NCI-H226 (cell line): ENCODE data around the gene MRAS.
"Not testable (repeated sequence)": the region's sequence is repeated elsewhere in the genome, so short reads cannot be mapped to it uniquely, and the experiment has no call there.

ENCODE experiments used
- DNase-seq: peaks from one replicate; pipeline ENCODE4 v3.0.0-alpha.2; 2015

Gene MRAS

DNA sequence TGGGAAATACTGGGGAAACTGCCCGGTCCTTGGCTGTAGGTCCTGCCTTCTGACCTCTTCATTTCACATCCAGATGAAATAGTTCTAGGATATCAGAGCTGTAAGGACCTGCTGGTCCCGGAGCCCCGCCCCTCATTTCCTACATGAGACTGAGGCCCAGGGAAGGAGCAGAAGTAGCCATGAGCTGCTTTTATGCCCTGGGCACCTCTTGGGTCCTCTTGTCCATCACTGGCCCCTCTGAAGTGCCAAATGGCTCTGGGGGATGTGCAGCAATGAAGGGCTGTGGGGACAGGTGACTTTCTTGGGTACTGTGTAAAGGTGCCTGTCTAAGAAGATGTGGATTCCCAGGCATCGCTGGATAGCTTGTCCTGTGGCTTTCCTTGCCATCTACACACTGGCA is 45.8 kb downstream of the MRAS start:
- no peak for DNase-seq

DNA sequence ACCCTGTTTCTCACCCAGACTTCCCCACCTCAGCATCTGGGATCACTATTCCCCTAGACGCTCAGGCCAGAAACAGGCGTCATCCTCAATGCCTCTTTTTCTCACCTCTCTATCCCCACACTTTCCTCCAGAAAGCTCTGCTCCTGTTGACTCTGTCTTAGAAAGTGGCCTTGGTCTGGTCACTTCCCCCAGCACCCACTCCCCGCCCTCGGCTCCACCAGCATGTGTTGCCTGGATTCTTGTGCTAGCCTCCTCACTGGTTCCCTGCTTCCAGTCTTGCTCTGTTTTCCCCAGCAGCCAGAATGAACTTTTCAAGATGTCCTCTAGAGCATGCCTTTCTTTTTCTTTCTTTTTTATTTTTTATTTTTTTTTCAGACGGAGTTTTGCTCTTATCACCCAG is 46.3 kb downstream of the MRAS start:
- no peak for DNase-seq

DNA sequence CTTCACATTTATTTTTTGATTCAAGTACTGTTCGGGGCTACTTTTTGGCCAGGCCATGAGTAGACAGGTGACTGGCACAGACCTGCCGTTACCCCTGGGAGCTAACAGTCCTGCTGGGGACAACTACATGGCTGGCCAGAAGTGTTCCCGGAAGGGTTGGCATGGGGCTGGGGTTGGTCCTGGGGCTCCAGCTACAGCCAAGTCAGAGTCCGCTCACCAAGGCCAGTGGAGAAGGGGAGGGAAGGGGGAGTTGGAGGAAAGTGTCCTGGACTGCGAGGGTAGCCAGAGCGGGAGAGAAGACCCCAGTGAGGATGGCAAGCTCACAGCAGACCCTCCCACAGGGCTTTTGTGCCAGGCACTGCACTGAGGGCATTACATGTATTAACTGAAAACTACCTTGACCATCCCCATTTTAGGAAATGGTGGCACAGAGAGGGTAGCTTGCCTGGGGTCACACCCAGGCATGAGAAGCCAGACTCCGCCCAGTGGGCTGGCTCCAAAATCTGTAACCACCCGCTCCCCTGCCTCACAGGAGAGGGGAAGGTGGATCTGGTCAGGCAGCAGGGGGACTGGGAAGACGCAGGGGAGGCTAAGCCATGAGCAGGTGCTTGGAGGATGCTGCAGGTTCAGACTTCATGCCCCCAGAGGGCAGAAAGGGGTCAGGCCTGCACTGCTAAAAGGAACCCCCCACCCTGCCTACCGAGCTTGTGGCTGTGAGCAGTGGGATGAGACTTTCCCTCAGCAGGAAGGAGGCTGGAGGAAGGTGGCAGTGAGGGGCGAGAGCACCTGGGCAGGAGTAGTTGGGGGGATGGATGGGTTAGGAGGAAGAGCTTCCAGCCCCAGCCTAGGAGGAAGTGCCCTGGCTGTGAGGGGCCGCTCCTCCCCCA is 47.7 kb downstream of the MRAS start:
- DNase-seq = no peak

DNA sequence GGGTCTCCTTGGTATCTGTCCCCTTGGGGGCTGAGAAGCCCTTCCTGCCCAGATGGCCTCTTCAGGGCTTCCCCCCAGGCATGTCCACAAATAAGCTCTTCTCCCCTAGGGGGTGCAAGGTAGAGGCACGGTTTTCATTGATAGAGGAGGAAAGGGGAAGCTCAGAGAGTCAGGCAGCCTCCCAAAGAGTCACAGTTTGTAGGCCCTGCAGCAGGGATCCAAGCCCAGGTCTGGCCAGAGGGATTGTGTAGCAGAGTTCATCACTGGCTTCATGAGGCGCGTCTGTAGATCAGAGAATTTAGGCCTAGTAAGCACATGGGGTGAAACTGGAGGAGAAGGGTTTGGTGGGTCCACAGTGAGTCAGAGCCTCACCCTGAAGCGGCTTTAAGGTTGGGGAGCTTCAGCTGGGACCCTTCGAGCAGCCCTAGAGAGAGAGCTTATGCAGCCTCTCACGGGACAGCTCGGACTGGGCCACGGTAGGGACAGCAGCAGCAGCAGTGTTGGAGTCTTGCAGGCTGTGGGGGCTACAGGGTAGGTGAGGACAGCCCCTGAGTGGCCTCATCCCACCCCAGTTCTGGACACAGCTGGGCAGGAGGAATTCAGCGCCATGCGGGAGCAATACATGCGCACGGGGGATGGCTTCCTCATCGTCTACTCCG is 48.5 kb downstream of the MRAS start:
- DNase-seq = no peak

GRCh38 chr3:138397983-138398382 is 49.6 kb downstream of the MRAS start:
- DNase-seq = no peak

GRCh38 chr3:138398791-138399575 is 50.6 kb downstream of the MRAS start:
- no peak for DNase-seq

- no peak for DNase-seq
Observed at GRCh38 chr3:138399766-138400165, 51.4 kb downstream of the MRAS start.

DNA sequence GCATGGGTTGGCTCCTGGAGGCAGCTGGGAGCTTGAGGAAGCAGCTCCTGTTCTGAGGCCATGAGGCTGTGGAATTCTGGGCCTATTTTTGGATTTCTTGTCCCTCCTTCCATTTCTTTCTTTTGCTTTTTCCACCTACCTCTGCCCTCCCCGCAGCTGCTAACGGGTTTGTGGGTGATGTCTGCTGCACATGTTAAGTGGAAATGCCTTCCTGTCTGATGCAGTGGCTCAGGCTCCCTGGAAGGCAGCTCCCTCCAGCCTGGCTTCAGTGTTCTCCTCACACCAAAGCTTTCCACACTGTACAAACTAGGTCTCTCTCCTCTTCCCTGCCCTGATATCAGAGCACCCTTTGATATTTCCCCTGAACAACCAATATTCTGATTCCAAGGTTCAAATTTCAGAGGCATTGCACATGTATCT is 52.3 kb downstream of the MRAS start:
- DNase-seq = no peak

DNA sequence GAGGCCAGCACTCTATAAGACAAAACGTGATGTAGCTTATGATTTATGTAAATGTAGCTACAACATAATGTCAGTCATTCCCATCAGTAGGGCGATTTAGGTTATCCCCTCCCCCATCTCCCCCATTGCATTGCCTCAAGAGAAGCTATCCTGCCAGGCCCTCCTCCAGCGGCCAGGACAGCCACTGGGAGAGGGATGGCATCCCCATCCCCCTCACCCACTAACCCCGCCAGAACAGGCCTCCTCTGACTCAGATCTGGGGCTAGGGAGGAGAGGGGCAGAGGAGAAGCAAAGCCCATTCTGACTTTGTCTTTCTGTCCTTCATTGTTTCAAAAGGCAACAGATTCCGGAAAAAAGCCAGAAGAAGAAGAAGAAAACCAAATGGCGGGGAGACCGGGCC is 53.5 kb downstream of the MRAS start:
- no peak for DNase-seq

DNA sequence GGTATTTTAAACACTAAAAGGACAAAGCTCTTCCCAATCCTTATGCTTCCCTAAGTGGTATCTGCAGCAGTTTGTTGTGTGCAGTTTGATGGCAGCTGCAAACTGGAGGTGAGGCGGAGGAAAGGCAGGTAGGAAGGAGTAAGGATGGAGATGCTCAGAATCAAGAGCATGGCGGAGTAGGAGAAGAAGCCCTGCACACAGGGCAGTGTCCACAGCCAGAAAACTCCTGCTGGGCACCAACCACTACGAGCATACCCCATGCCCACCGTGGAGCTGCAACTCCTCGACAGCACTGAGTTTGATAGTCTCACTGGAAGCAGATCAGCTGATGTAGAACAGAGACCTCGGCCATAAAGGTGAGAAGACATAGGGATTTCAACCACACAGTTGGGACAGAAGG is 55.7 kb downstream of the MRAS start:
- DNase-seq = no peak

DNA sequence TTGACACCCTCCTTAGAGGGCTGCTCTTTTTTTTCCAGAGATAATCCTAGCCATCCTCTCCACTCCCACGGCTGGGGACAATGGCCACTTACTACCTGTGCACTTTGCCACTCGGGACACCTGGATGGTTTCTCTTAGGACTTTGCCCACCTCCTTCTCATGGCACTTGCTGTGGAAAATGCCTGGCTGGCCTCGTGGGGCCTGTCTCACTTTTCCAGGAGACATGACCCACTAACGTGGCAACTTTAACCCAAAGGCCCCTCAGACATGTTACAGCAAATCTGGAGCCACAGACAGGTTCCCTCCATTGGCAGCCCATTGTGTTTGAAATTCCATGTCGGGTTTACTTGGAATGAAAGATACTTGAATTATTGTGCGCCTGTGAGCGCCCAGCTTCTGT is 56.6 kb downstream of the MRAS start:
- no peak for DNase-seq

- DNase-seq = no peak
Observed at GRCh38 chr3:138405486-138405885, 57.1 kb downstream of the MRAS start.

GRCh38 chr3:138406606-138407005 is 58.2 kb downstream of the MRAS start:
- DNase-seq = no peak

GRCh38 chr3:138407236-138407907 is 59.0 kb downstream of the MRAS start:
- no peak for DNase-seq

DNA sequence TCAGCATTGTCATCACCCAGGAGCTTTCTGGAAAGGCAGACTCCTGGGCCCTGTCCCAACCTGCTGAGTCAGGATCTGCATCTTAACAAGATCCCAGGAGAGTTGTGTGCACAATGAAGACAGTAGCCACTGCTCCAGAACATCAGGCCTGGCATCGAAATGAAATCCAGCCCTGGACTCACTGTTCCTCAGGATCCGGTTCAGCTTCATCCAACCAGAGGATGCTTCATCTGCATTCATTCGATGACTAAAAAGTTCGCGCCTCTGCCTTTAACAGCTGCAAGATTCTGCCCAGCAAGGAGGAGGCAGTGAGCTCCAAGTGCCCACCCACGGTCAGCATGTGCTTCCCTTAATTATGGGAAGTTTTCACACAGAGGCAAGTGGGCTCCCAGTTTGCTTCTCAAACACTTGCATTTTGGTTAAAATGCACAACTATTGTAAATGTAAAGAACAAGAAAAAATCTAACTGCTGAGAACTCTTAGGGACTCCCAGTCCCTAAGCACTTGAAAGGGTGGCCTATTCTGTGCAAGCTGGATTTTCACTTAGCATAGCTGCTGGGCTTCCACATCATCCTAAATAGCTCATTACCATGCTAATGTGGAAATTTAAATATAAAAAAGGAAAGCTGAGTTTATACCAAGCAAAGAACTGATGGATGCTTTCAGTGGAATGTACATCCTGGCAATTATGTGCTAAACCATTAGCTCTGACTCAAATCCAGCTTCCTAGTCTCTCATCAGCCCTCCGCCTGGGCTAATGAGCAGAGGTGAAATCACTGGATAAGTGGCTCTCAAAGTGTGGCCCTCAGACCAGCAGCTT is 60.6 kb downstream of the MRAS start:
- no peak for DNase-seq

GRCh38 chr3:138412821-138413551 is 64.6 kb downstream of the MRAS start:
- DNase-seq = no peak

- DNase-seq = not testable (repeated sequence)
Observed at GRCh38 chr3:138416236-138416635, 67.9 kb downstream of the MRAS start.

DNA sequence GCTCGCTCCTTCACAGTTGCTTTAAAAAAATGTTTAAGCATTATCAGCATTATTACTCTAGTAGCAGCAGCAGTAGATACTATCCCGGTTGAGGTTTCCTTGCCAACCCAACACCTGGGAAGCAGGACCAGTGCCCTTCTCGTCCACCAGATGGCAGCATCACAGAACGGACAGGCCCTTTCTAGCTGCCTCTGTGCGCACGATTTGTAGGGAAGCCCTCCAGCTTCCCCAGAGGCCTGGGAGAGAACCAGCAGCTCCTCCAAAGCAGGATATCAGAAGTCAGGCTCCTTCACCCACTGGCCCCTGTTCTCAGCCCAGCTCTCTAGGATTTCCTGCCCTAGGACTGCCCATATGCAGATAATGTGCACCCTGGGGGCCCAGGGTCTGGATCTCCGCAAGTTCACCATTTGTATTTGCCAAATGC is 69.2 kb downstream of the MRAS start:
- DNase-seq = peak; percentile 68

DNA sequence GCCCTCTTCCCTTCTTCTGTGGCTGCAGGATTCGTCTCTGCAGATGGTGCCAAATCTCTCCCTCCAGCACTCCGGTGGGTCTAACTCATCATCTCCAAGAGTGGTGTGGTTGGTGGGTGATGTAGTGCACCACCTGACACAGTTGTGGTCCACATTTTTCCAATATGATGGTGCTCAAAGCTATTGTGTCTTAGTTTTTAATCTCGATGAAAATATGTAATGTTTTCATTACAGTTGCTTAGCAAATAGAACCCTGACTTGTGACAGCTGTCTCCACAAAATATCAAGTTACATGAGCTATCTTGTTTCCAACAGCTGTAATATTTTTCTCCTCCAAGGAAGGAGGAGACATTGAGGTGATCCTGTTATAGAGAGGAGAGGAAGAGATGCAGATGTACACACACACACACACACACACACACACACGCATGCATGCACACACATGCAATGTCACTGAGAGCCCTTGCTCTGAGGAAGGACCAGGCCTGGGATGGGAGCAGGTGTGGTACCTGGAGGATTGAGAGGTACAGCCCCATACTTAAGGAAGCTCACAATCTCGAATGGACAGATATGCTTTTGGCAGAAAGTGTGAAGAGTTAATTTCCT is 70.3 kb downstream of the MRAS start:
- DNase-seq = no peak

GRCh38 chr3:138423316-138423715 is 74.9 kb downstream of the MRAS start:
- no peak for DNase-seq

- no peak for DNase-seq
Observed at GRCh38 chr3:138424323-138424722, 75.9 kb downstream of the MRAS start.
